Measurements from ENCODE around the gene BCLAF3. TPM values are rescaled to one million over a fixed set of nuclear protein-coding genes. Genes with fewer than 3 reads are reported as not detected.

BCLAF3 gene
- total RNA-seq, 2 experiments from 2014 or later = 3.6 to 4.7 TPM

Small RNA genes within 50 kb of the gene (microRNA-seq; reads per million reads assigned to microRNA genes)
- gene MIR23C (ENCODE audit: borderline microRNAs expressed, borderline replicate concordance) = 1.6 reads per million

Other genes starting within 250 kb of the BCLAF3 start
- gene SH3KBP1, start 103.5 kb downstream of the BCLAF3 start, total RNA-seq = 10 to 100 TPM; 67.5 to 78.3 TPM
- under 1 TPM; 0.69 to 0.83 TPM for gene MAP7D2, start 125.8 kb upstream of the BCLAF3 start, total RNA-seq
- gene EIF1AX, start 150.8 kb upstream of the BCLAF3 start, total RNA-seq = 100 to 1,000 TPM; 106 to 109 TPM